KBM-7 (cell line): Measurements from ENCODE around the gene CRTC3.

Experiments used
- DNase-seq: peaks from one replicate; pipeline ENCODE4 v3.0.0-alpha.2; 2015
- in situ Hi-C: fragments of 300-500 bp; cut with MboI; formaldehyde crosslinking; loops from 2 replicates; pipeline ENCODE4 v1.14.3; 2020; ENCODE audit warnings: low sequenced_read_pairs, low pct_unique_long_range_greater_than_20kb, mixed read lengths

The CRTC3 gene

DNA sequence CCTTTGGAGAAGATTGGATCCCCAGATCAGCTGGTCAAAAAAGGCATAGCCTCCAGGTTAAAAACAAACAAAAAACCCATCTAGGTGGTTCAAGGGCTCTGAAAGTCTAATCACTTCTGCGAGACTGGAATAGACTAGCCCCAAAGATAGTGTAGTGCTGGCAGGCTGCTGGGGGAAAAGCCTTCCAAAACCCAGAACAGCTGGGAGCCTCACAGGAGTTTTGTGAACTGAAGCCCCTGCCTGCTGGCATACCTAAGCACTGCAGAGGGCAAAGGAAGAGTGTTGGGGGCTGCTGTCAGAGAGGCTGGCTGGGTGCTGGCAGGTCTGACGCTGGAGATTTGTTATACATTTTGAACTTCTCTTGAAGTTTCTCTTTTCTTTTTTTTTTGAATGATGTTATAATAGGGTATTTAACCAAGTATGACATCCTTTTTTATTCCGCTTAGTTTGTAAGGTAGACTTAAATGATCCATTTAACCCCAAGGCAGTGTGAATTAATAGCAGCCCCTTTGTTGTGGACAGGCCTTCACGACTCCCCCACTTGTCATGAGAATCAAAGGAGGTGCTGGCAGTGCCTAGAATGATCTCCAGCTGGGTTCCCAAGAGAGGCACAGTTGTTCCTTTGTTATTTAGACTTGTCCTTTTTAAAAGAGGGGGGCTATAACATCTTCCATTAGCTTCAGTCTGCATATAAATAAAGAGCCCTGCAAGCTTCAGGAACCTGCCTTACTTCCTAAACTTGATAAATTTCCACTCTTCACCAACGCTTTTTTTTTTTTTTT is 53.9 kb downstream of the CRTC3 start:
- DNase-seq, result no peak
- in situ Hi-C loops, result no loop called here

DNA sequence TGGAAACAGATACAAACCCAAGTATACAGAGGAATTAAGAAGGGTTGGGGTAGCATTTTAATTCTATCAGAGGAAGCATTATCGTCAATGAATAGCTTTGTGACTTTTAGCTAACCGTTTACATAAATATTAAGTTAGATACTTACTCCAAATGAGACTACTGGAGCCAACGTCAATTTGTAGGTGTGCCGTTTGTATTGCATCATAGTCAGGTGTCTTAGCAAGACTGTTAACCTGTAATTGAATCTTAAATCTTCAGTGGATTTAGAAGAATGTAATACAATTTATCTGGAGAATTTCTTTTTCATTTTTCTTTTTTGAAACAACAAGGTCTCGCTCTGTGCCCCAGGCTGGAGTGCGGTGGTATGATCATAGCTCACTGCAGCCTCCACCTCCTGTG is 55.1 kb downstream of the CRTC3 start:
- DNase-seq, result no peak
- in situ Hi-C loops, result no loop called here

DNA sequence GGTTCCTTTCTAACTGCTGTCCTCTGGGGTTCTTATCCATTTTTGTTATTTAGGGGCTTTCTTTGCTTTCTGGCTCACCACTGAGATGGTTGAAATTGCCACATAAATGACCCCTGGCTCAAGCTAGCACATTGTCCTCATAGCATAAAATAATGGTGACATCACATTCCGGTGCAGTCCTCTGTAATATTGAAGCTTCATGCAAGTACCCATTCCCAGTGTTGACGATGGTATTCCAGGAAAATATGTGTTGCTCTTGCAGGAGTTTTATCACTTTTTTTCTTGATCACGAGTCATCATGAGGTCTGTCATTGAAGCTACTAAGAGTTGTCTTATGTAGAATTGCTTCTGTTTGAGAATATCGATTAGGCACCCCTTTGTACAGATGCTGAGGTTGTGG is 56.1 kb downstream of the CRTC3 start:
- no peak for DNase-seq
- in situ Hi-C loops, result no loop called here

DNA sequence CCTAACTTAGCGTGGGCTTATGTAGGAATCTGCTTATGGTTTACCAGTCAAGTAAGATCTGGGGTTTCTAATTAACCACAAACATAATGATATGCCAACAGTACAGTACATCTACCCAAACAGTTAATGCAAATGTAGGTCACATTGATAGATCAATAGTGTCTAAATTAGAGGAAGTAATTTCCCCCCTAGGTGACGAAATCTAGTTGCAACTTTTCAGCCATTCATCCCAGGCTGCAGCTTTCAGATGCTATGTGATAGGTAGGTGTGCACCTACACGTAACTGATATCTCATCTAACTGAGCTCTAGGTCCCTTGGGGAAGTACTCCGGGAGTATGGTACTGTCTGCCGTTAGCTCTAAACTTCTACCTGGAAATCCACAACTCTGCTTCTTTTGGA is 57.2 kb downstream of the CRTC3 start:
- no peak for DNase-seq
- in situ Hi-C loops, result no loop called here

DNA sequence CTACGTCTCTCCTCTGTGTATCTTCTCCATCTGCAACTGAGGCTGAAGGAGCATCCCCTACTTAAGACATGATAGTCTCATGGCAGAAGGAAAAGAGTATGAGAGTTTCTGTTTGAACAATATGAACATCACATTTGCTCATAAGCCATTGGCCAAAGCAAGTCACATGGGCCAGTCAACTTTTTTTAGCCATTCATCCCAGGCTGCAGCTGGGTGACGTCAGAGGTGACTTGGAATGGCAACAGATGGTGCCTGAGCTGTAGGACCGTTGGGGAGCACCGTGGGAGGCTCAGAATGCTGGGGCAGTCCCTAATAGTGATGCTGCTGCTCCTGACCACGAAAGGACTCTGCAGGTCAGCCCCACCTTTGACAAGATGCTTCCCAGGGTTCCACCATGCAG is 58.7 kb downstream of the CRTC3 start:
- no peak for DNase-seq
- in situ Hi-C loops, result no loop called here

DNA sequence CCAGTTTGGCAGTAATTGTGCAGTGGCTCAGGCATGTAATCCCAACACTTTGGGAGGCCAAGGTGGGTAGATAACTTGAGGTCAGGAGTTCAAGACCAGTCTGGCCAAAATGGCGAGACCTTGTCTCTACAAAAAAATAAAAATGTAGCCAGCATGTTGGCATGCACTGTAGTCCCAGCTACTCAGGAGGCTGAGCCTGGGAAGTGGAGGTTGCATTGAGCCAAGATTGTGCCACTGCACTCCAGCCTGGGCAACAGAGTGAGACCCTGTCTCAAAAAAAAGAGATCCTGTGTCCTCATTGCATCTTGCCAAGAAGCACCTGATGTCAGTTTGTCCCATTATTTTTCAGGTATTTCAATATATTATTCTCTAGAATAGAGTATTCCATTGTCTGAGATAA is 61.8 kb downstream of the CRTC3 start:
- in situ Hi-C loops, result no loop called here
- DNase-seq, result no peak

DNA sequence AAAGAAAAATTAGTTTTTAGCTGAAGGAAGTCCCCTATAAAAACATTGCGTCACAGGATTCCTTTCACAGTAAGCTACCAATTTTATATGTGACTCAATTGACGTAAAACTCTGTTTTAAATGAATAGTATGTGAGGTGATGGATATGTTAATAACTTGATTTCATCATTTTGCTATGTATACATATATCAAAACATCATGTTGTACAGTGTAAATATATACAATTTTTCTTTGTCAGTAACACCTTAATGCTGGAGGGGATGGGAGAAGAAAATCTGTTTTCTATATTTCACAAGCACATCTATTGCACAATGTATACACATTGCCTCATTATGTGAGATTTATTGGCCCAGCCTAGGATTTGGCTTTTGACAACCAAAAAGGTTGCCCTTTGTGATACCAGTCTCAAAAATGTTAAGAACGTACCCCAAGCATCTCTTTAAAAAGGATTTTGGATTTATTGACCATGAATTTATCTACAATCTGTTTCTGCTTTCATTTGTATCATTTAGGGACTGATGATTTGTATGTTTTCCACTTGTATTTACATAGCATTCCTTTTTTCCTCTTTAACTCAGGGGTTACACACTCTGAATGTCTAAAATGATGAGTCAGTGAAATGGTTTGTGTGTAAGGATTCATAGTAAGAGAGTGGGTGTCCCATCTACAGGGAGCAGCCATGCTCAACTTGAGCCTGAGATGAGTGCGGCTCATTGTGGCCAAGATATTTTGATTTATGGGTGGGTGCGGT is 62.6 kb downstream of the CRTC3 start:
- DNase-seq, result no peak
- in situ Hi-C loops, result no loop called here

DNA sequence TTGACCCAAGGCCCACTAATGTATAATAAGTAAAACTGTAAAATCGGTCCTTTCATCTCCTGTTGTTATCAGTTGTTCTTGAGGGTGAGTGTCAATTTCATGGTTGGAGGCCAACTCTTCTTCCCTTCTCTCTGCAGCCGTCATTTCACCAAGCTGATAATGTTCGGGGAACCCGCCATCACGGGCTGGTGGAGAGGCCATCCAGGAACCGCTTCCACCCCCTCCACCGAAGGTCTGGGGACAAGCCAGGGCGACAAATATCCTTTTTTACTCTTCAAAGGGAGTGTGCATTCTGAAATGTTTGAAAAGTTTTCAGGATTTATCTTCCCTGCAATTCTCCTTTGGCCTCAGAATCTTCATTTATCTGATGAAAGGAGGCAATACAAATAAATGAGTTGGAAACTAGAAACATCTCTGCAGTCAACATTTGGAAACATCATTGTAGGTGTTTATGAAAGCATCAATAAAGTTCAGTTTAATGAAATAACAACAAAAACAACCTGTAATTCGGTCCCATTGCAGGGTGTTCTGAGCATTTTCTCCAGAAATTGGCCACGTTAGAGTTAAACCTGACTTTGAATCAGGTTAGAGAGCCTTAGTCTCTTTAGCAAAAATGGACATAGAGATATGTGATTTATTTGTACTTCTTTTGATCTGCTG is 63.9 kb downstream of the CRTC3 start:
- no peak for DNase-seq
- in situ Hi-C loops, result no loop called here

DNA sequence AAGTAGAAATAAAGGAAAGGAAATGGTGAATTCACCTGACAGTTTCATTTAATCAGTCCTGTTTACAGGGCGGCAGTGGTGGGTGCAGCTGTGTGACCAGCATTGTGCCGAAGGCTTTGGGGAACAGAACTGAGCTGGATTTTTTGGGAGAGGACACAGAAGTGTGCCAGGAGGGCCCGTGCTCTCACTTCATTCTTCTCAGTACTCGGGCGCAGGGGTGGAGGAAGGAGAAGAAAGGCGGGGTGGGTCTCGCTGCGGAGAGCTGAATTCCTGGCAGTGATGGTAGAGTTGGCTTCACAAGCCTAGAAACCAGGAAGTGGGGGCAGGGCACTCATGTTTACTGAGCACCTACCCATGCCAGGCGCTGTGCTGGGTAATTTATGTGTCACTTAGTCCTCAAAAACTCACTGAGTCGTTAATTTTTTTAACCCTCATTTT is 64.6 kb downstream of the CRTC3 start:
- in situ Hi-C loops, result no loop called here

DNA sequence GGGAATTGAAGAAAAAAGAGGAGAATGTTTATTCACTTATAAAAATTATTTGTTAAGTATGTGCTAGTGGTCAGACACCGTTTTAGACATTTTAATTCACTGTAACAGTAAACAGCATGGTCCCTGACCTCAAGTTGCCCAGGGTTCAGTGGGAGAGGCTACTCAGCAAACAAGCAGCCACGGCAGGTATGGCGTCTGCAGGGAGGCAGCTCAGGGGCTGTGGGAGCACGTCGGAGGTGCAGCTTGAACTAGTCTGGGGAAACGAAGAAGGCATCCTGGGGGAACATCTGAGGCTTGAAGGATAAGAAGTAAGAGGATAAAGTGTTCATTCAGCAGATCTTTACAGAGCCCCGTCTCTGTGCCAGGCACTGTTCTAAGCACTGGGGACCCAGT is 66.0 kb downstream of the CRTC3 start:
- in situ Hi-C loops, result no loop called here
- DNase-seq, result no peak

More for the DNA sequence above, 64.6 kb downstream of the CRTC3 start:
- DNase-seq, result peak; percentile 70

DNA sequence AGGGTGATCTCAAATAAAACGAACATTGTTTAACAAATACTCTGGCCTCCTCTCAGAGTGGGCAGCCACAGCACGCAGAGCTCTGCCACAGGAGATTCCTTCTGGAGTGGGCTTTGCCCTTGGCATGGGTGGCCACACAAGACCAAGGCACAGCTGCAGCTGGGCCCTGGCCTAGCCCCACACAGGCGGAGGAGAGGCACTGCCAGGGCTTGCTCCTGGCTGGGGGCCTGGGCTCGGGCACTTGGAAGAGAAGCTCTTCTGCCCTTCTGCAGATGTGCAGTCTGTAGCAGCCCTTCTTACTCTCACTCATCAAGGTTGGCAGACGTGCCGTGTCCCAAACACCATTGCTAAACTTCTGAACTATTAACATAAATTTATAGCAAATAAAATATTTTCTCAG is 67.2 kb downstream of the CRTC3 start:
- in situ Hi-C loops, result no loop called here
- no peak for DNase-seq

DNA sequence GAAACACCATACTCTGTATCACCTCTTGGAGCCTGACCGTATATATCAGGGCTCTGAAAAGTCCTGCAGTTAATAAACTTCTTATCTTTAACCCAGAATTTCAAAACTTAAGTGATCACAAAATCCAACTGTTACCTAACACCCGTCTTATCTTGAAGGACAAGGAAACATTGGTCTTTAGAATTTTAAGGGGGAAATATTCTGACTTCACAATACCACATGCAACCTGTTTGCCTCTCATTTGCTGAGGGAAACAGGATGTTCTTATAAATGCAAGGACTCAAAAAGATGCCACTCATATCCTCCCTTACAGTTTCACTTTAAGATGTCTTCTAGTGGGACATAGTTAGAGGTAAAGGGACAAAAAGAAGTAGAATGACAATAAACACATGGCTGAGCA is 67.9 kb downstream of the CRTC3 start:
- DNase-seq, result no peak
- in situ Hi-C loops, result no loop called here

DNA sequence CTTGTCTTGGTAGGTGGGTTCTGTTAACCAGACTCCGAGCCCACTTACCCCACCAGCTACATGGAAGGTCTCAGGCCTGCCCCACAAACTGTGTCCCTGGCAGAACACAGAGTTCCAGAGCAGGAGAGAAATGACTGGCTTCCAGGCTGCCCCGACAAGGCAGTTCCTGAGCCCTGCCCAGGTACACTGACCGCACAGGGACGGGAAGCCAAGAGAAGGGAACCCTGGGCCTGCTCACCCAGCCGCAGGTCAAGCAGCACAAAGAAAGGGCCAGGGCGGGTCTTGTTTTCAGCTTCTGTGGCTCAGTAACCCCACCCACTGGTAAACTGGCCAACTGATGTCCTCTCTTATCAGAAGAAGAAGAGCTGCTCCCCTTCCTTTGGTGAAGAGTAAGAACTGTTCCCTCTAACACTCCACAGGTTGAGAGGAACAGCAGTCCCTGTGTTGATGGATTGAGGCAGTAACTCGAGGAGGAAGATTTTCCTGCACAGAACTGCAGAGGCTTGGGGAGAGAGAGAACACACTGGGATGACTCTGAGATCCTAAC is 68.4 kb downstream of the CRTC3 start:
- in situ Hi-C loops, result no loop called here
- no peak for DNase-seq

DNA sequence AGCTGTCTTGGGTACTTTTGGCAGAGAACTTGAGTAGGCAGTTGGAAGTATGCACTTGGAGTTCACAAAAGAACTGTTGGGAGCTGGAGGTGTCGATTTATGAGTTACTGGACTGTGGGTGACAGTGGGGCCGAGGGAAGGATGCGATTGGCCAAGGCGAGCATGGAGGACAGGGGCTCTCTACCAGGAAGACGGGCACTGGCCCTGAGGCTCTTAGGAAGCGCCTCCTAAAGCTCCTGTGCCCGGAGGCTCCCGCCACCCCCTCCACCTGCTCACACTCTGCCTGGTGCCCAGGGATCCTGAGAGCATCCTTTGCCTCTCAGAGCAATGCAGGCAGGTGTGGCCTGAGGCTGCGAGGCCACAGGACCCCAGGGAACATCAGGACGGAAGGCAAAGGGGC is 69.0 kb downstream of the CRTC3 start:
- in situ Hi-C loops, result no loop called here
- no peak for DNase-seq

DNA sequence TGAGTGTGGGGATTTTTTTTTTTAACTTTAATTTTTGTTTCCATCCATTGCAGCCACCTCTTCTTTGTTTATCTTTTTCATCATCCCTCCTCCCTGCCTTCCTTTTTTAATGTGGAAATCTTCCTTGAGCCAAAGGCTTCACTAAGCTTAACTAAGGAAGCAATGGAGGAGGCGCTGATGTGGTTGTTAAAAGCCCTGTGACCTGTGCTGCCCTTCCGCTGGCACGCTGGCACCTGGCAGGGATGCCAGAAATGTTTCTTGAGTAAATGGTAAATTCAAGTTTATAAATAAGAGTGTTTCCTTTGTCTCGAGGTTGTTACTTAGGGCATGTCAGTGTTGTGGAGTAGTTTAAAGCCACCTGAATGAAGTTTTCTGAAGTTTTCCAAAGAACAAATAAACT is 69.4 kb downstream of the CRTC3 start:
- no peak for DNase-seq
- in situ Hi-C loops, result no loop called here

DNA sequence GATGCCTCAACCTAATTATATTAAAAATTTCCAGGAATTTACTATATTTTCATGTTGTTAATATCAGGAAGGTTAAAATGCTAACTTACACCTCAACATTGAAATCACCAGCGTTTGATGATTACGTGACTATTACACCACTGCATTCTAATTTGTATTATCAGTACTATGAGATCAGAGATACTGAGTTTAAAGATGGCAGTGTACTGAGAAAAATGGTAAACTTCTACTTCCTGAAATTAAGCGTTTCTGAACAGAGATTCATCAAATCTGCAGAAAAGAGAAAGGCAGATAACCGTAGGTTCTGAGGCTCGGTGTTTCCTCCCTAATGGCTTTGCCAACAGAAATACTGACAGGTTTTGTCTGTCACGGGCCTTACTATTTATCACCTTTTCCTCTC is 69.9 kb downstream of the CRTC3 start:
- in situ Hi-C loops, result loop anchor here (25.0 kb wide), 1 partner anchor 262 kb away; no protein-coding TSS in a partner anchor
- DNase-seq, result no peak

DNA sequence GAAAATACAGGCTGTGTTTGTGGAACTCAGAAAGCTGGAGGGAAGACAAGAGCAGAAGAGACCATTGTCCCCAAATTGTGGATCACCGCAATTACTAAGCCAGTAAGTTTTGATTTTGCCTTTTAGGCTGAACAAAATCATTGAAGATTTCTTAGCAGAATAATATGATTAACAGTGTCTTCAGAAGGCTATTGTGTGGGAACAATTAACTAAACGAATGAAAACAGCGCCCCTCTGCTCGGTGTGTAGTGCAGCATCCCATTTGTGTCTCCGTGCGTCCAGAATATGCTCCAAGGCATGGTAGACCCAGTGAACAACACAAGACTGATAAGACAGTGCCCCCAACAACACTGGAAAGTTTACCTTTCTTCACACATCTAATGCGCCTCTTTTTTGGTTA is 71.2 kb downstream of the CRTC3 start:
- DNase-seq, result no peak
- in situ Hi-C loops, result loop anchor here (25.0 kb wide), 1 partner anchor 264 kb away; no protein-coding TSS in a partner anchor

DNA sequence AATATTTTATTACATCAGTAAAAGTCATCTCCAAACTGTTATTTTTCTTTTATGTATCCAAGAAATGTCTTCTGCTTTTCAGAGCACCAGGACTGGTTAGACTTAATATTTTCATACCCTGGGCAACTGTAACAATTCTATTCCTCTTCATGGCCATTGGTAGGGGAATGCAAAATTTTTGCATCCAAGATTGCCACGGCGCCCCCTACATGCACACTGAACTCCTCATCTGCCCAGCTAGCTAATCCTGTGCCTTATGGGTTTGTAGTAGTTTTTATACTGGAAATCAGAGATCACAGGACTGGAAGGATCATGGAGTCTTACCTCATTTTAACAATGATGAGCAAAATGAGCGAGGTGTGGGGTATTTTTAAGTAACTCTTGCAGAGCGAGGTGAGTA is 74.2 kb downstream of the CRTC3 start:
- peak; percentile 54 for DNase-seq

DNA sequence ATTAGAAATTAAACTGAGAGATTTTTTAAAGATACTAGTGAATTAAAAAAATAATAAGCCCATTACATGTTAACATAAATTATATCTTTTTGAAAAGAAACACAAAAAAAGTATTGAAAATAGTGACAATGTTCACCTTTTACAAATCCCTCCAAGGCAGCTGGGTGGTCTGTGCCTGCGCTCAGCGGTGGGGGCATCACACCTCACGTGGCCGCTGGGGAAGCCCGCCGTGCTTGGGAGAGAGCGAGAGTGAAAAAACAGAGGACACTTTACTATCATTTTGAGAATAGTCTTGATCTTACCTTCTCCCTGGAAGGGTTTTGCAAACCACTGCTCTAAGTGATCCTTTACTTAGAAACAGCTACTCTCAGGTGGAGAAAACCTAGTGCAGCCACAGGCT is 76.9 kb downstream of the CRTC3 start:
- no peak for DNase-seq
- in situ Hi-C loops, result loop anchor here (25.0 kb wide), 1 partner anchor 269 kb away; no protein-coding TSS in a partner anchor

More for the DNA sequence above, 74.2 kb downstream of the CRTC3 start:
- in situ Hi-C loops, result loop anchor here (25.0 kb wide), 1 partner anchor 267 kb away; no protein-coding TSS in a partner anchor

DNA sequence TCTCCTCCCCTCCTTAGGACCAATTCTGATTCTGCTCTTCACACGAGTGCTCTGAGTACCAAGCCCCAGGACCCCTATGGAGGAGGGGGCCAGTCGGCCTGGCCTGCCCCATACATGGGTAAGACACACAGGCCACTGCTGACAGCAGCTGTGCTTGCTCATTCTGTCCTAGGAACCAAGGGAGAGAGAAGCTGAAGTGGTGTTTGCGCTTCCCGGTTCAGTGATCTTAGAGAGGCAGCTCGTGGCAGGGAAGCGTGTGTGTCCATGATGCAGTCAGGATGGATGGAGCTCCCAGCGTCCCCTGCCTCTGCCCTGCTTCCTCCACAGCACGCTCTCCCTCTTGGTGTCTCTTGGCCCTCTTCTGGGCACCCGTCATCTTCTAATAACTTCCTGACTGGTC is 77.6 kb downstream of the CRTC3 start:
- in situ Hi-C loops, result loop anchor here (25.0 kb wide), 1 partner anchor 270 kb away; no protein-coding TSS in a partner anchor

More for the DNA sequence above, 77.6 kb downstream of the CRTC3 start:
- no peak for DNase-seq
